Endothelial cell of umbilical vein (primary cell): ENCODE measurements around the gene AUTS2. TPM values are rescaled to one million over a fixed set of nuclear protein-coding genes. Genes with fewer than 3 reads are reported as not detected.

Experiments used
- BruUV-seq: library from RNA; stranded (reverse); fragments of 400-500 nt; replicated peaks from 2 replicates; lab custom pipeline; 2021; lab: Mats Ljungman, UMichigan
- CTCF ChIA-PET: fragments of 300-600, 350-600 bp; sonication (Branson Sonifier 250); formaldehyde crosslinking; loops from one replicate; lab custom pipeline; 2021; ENCODE audit warnings: antibody characterized with exemption, inconsistent platforms; lab: Charles Lee
- POLR2A ChIA-PET: fragments of 300-600, 350-600 bp; sonication (Branson Sonifier 250); formaldehyde crosslinking; loops from one replicate; lab custom pipeline; 2021; ENCODE audit warnings: antibody characterized with exemption, inconsistent platforms; lab: Charles Lee
- DNase-seq: peaks from one replicate; pipeline ENCODE4 v3.0.0-alpha.2; 2011; ENCODE audit warnings: low read depth, low spot score
- FAIRE-seq: peaks from 2 replicates; lab custom pipeline; 2011; peaks lifted over from hg19 to GRCh38; lab: Jason Lieb, UNC
- H2AFZ ChIP-seq: 2 replicates; pipeline ENCODE4 v1.6.0; 2012; ENCODE audit warnings: low read depth, low read length, control low read depth, inconsistent platforms
- H3K27ac ChIP-seq: 2 replicates; pipeline ENCODE4 v1.5.1; 2011; ENCODE audit warnings: low read depth, mild to moderate bottlenecking, control low read depth, low read length, moderate library complexity; ENCODE audit not compliant: insufficient read depth
- H3K27me3 ChIP-seq, 2 experiments: 2 replicates each; pipeline versions ENCODE4 v1.6.0 to v1.6.1; 2011; ENCODE audit warnings: low read length in 2 of 2, mixed read lengths in 1 of 2; ENCODE audit not compliant: control insufficient read depth in 2 of 2, insufficient read depth in 2 of 2
- H3K36me3 ChIP-seq, 2 experiments: 2 replicates in 1 of 2; 3 replicates in 1 of 2; pipeline ENCODE4 v1.5.1; 2011; ENCODE audit warnings: low read length in 2 of 2, mild to moderate bottlenecking in 1 of 2, moderate library complexity in 1 of 2; ENCODE audit not compliant: control insufficient read depth in 2 of 2, insufficient read depth in 2 of 2; ENCODE audit errors: extremely low read depth in 1 of 2
- H3K4me1 ChIP-seq: 3 replicates; pipeline ENCODE4 v1.5.1; 2011; ENCODE audit warnings: mild to moderate bottlenecking, low read length; ENCODE audit not compliant: control insufficient read depth, insufficient read depth; ENCODE audit errors: extremely low read depth
- H3K4me2 ChIP-seq: 2 replicates; pipeline ENCODE4 v1.6.1; 2011; ENCODE audit warnings: low read length, control low read depth, mixed read lengths; ENCODE audit not compliant: insufficient read depth
- H3K4me3 ChIP-seq, 3 experiments: fragments of 200-600 bp in 1 of 3; sonication (generic), shearing (Covaris generic) in 1 of 3; replicated peaks in 1 of 3; 2 replicates each; pipeline ENCODE4 v1.5.1; 2011 to 2016; ENCODE audit warnings: control low read depth in 3 of 3, low read length in 3 of 3, mild to moderate bottlenecking in 2 of 3, inconsistent platforms in 1 of 3, low read depth in 1 of 3, moderate library complexity in 1 of 3; ENCODE audit not compliant: insufficient read depth in 1 of 3
- H3K79me2 ChIP-seq: 2 replicates; pipeline ENCODE4 v1.6.0; 2012; ENCODE audit warnings: low read length, inconsistent platforms; ENCODE audit not compliant: control insufficient read depth, insufficient read depth
- H3K9ac ChIP-seq: replicated peaks from 2 replicates; pipeline ENCODE3; 2011; ENCODE audit warnings: low read length, control low read depth; ENCODE audit not compliant: insufficient read depth; ENCODE audit errors: extremely low read depth
- H3K9me1 ChIP-seq: replicated peaks from 3 replicates; pipeline ENCODE4 v1.6.0; 2011; ENCODE audit warnings: mild to moderate bottlenecking, low read length; ENCODE audit not compliant: control insufficient read depth, insufficient read depth; ENCODE audit errors: extremely low read depth
- H3K9me3 ChIP-seq: replicated peaks from 2 replicates; pipeline ENCODE4 v1.5.1; 2012; ENCODE audit warnings: low read length, inconsistent platforms; ENCODE audit not compliant: control insufficient read depth, insufficient read depth
- H4K20me1 ChIP-seq: replicated peaks from 2 replicates; pipeline ENCODE3; 2011; ENCODE audit warnings: mild to moderate bottlenecking, low read length; ENCODE audit not compliant: control insufficient read depth, insufficient read depth; ENCODE audit errors: extremely low read depth
- CTCF ChIP-seq, 2 donors: IDR thresholded peaks; 1 replicate in 1 of 2; 2 replicates in 1 of 2; pipeline ENCODE4 v1.5.1; 2011; ENCODE audit warnings: low read length in 2 of 2, mild to moderate bottlenecking in 2 of 2, moderate library complexity in 2 of 2, control low read depth in 1 of 2, inconsistent platforms in 1 of 2, low read depth in 1 of 2; ENCODE audit not compliant: insufficient read depth in 1 of 2; ENCODE audit errors: extremely low read depth in 1 of 2
- EZH2 ChIP-seq: IDR thresholded peaks from 2 replicates; pipeline ENCODE4 v1.6.1; 2012; ENCODE audit warnings: borderline replicate concordance, low read depth, mild to moderate bottlenecking, moderate library complexity, low read length, inconsistent platforms; ENCODE audit not compliant: severe bottlenecking
- FOS ChIP-seq: IDR thresholded peaks from 2 replicates; pipeline ENCODE4 v1.6.1; 2011; ENCODE audit warnings: mild to moderate bottlenecking, low read length, moderate library complexity, borderline replicate concordance; ENCODE audit not compliant: insufficient read depth
- GATA2 ChIP-seq: IDR thresholded peaks from 2 replicates; pipeline ENCODE4 v1.7.0; 2011; ENCODE audit warnings: low read depth, mild to moderate bottlenecking, moderate library complexity, mixed read lengths, low read length; ENCODE audit not compliant: insufficient read length, insufficient read depth
- JUN ChIP-seq: IDR thresholded peaks from 2 replicates; pipeline ENCODE4 v1.6.1; 2011; ENCODE audit warnings: borderline replicate concordance, low read depth; ENCODE audit not compliant: insufficient read length, insufficient read depth
- MYC ChIP-seq: IDR thresholded peaks from one replicate; pipeline ENCODE4 v1.6.1; 2011; ENCODE audit warnings: mild to moderate bottlenecking, low read depth, low read length
- POLR2A ChIP-seq: IDR thresholded peaks from 2 replicates; pipeline ENCODE4 v1.6.1; 2012; ENCODE audit warnings: low read depth, mild to moderate bottlenecking, control low read depth, low read length
- POLR2AphosphoS5 ChIP-seq: IDR thresholded peaks from 2 replicates; pipeline ENCODE4 v1.6.1; 2012; ENCODE audit warnings: low read depth, mild to moderate bottlenecking, control low read depth, low read length, moderate library complexity; ENCODE audit not compliant: insufficient read depth
- dilution Hi-C: fragments of 300-500 bp; cut with MboI; formaldehyde crosslinking; loops from one replicate; pipeline ENCODE4 v1.15.0; 2019; ENCODE audit warnings: low sequenced_read_pairs; ENCODE audit not compliant: extremely low pct_ligation_motif_present
- intact Hi-C: fragments of 100-400 bp; cut with micrococcal nuclease; formaldehyde crosslinking; loops from one replicate; pipeline ENCODE4 v1.10.0; 2022
- polyA plus RNA-seq, 4 experiments: library from polyadenylated mRNA; depleted of rRNA in 3 of 4; stranded (reverse) in 3 of 4; unstranded in 1 of 4; fragments of >200 nt; gene quantifications; 2 replicates each; pipeline versions ENCODE4 v1.2.1 to v1.2.3, GENCODE V29; 2011 to 2012; ENCODE audit warnings: missing spikeins in 1 of 4
- total RNA-seq: library from RNA; stranded (reverse); gene quantifications from 2 replicates; pipeline ENCODE4 v1.2.3, GENCODE V29; 2021
- TF ChIP-seq, protein P1 (sequence below): IDR thresholded peaks from 2 replicates; pipeline ENCODE4 v1.6.1; 2011; ENCODE audit not compliant: insufficient read depth, insufficient read length

AUTS2 gene
- total and polyA plus RNA-seq, 2 donors (not counting 3 experiments of a cell fraction or from before 2014, with no cell fraction given): 0.59 to 8.0 TPM

- POLR2A ChIA-PET: no interaction called here
- H3K4me2 ChIP-seq: no peak overlapping the region
- FAIRE-seq: no peak
- dilution Hi-C loops: no loop called here
- no peaks in the 10 kb centered on the region for H3K4me1 ChIP-seq
- H3K36me3 ChIP-seq: no peaks in the 10 kb centered on the region
- no peak overlapping the region for H3K27ac ChIP-seq
- H3K9me3 ChIP-seq: peaks cover 2% of the 10 kb centered on the region
- intact Hi-C loops: no loop called here
- no peak overlapping the region for H2AFZ ChIP-seq
- CTCF ChIA-PET: no interaction called here
- no peaks in the 10 kb centered on the region for H3K9me1 ChIP-seq
- no peak overlapping the region for H3K4me3 ChIP-seq
- H3K79me2 ChIP-seq: no peaks in the 10 kb centered on the region
- no TSS peak for BruUV-seq
- no peak overlapping the region for H3K9ac ChIP-seq
- TF ChIP-seq, protein P1, sequence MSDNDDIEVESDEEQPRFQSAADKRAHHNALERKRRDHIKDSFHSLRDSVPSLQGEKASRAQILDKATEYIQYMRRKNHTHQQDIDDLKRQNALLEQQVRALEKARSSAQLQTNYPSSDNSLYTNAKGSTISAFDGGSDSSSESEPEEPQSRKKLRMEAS: no peak
- TF ChIP-seq MYC (no peak), GATA2 (no peak), POLR2AphosphoS5 (no peak), POLR2A (no peak), EZH2 (no peak), JUN (no peak), FOS (no peak), CTCF (IDR thresholded peaks at IDR 0.05; ENCODE audit: extremely low read depth in 1 of 2, insufficient read depth in 1 of 2, low read depth in 1 of 2, low read length in 2 of 2) (no peak)
- no peaks in the 10 kb centered on the region for H3K27me3 ChIP-seq
- no peaks in the 10 kb centered on the region for H4K20me1 ChIP-seq
- DNase-seq: no peak
Observed at GRCh38 chr7:70552141-70552540, 953.9 kb downstream of the AUTS2 start.
